Measurements from ENCODE around the gene XCR1.

Gene XCR1

DNA sequence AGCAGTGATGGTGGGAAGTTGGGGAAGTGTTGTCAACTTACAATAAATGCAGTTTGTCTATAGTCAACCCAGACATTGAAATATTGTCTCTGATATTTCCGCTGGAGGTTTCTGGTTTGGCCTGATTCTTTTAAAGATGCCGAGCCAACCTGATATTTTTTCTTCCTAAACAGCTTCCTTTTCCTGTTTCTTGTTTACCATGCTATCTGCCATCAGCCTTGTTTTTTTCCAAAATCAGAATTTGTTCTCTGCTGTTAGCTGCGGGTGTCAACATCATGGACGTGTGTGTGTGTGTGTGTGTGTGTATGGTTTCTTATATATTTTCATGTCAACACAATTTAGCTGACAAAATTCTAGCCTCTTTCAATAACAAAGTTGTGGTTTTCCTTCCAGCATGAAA, 41.2 kb upstream of the XCR1 start:
- H3K4me3 ChIP-seq (ENCODE audit: low read depth in 1 of 2, low read length in 1 of 2): no peak overlapping the region
- no peaks in the 10 kb centered on the region for H3K9me3 ChIP-seq
- TF ChIP-seq, protein P1, sequence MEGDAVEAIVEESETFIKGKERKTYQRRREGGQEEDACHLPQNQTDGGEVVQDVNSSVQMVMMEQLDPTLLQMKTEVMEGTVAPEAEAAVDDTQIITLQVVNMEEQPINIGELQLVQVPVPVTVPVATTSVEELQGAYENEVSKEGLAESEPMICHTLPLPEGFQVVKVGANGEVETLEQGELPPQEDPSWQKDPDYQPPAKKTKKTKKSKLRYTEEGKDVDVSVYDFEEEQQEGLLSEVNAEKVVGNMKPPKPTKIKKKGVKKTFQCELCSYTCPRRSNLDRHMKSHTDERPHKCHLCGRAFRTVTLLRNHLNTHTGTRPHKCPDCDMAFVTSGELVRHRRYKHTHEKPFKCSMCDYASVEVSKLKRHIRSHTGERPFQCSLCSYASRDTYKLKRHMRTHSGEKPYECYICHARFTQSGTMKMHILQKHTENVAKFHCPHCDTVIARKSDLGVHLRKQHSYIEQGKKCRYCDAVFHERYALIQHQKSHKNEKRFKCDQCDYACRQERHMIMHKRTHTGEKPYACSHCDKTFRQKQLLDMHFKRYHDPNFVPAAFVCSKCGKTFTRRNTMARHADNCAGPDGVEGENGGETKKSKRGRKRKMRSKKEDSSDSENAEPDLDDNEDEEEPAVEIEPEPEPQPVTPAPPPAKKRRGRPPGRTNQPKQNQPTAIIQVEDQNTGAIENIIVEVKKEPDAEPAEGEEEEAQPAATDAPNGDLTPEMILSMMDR (IDR thresholded peaks at IDR 0.05): no peak
- H3K27me3 ChIP-seq: peaks cover 55% of the 10 kb centered on the region
- no peaks in the 10 kb centered on the region for H3K36me3 ChIP-seq
- H3K27ac ChIP-seq: no peak overlapping the region
- H3K4me1 ChIP-seq (ENCODE audit: control insufficient read depth in 1 of 2, insufficient read depth in 1 of 2, low read depth in 1 of 2, low read length in 1 of 2): peaks cover 4 to 10% of the 10 kb centered on the region in 2 experiments

DNA sequence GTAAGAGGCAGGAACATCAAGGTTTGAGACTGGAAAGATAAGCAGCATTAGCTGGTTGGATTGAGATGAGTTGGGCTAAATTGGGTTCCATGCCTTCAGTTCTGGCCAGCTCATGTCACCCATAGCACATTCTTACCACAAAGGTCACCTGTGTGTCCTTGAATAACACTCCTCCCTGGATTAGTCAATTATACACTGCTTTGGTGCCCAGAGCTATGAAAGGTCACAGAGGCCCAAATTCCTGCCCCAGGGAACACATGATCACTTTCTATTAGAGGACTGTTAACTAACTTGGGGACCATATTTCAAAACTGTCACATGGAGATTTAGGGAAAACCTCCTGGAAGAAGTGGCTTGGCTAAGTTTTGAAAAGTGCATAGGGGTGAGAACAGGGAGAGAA, 40.1 kb upstream of the XCR1 start:
- Histone ChIP-seq H3K4me3 (ENCODE audit: low read depth in 1 of 2, low read length in 1 of 2) (no peak overlapping the region), H3K4me1 (ENCODE audit: control insufficient read depth in 1 of 2, insufficient read depth in 1 of 2, low read depth in 1 of 2, low read length in 1 of 2) (peaks cover 4 to 10% of the 10 kb centered on the region in 2 experiments), H3K27ac (no peak overlapping the region), H3K9me3 (no peaks in the 10 kb centered on the region), H3K27me3 (peaks cover 66% of the 10 kb centered on the region), H3K36me3 (no peaks in the 10 kb centered on the region)
- TF ChIP-seq, protein P1 (IDR thresholded peaks at IDR 0.05): no peak

DNA sequence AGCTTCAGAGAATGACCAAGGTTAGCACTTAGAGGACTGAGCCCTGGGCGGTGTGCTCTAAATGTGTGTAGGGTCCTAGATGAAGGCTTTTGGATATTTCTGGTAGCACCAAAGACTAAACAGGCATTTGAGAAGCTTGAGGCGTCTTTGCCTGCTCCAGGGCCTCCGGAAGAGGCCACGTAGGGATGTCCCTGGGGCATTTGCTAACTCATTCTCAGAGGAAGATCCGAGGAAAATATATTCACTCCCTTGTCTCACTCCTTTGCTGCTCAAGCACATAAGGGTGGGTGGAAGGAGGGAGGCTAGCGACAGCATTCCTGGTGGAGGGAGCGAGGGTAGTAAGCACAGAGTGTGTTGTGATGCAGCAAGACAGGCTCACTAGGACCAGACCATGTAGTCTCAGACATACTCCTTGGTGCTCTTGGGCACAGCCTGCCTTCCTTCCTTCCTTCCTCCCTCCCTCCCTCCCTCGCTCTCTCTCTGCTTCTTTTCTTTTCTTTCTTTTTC, 38.5 kb upstream of the XCR1 start:
- Histone ChIP-seq H3K27me3 (peaks cover 73% of the 10 kb centered on the region), H3K4me1 (ENCODE audit: control insufficient read depth in 1 of 2, insufficient read depth in 1 of 2, low read depth in 1 of 2, low read length in 1 of 2) (peaks cover 3 to 6% of the 10 kb centered on the region in 2 experiments), H3K36me3 (no peaks in the 10 kb centered on the region), H3K9me3 (no peaks in the 10 kb centered on the region), H3K27ac (no peak overlapping the region), H3K4me3 (ENCODE audit: low read depth in 1 of 2, low read length in 1 of 2) (no peak overlapping the region)
- TF ChIP-seq, protein P1 (IDR thresholded peaks at IDR 0.05): no peak

DNA sequence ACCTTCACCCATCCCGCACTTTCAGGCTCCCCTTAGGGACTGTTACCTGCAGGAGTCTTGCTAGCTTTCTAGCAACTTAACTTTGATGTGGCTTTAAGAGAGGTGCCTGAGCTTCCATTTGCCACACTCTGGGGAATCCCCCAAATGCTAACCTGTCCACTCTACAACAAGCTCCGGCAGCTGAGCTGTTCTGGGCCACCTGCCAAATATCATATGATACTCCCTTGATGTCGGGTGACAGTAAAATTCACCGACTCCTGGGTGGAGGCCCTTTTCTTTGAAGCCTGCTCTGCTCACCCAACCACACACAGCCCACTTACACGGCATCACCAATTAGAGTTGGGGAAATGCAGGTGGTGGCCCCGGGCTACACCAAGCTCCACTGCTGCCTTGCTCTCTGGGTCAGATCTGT, 38.0 kb upstream of the XCR1 start:
- no peak overlapping the region for H3K27ac ChIP-seq
- peaks cover 78% of the 10 kb centered on the region for H3K27me3 ChIP-seq
- no peak overlapping the region for H3K4me3 ChIP-seq (ENCODE audit: low read depth in 1 of 2, low read length in 1 of 2)
- peaks cover 0 to under 1% of the 10 kb centered on the region in 2 experiments for H3K4me1 ChIP-seq (ENCODE audit: control insufficient read depth in 1 of 2, insufficient read depth in 1 of 2, low read depth in 1 of 2, low read length in 1 of 2)
- TF ChIP-seq, protein P1 (IDR thresholded peaks at IDR 0.05): no peak
- no peaks in the 10 kb centered on the region for H3K36me3 ChIP-seq
- no peaks in the 10 kb centered on the region for H3K9me3 ChIP-seq

DNA sequence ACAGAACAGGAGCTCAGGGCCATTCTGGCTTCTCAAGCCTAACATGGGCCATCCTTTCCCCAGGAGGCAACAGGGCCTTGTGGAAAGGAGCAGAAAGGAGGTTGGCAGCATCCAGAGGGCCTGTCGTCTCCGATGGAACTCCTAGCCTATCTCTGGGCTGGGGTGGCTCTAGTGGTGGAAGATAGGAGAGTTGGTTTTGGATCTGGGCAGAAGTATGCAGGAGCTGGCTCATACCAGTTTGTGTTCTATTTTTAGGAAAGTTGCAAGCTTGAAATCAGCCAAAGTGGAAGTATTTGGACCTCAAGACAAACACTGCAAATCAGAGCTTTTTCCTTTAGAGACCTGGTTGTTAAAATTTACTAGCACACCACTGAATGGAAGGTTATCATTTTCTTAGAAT, 35.4 kb upstream of the XCR1 start:
- TF ChIP-seq, protein P1 (IDR thresholded peaks at IDR 0.05): no peak
- Histone ChIP-seq H3K27ac (no peak overlapping the region), H3K36me3 (no peaks in the 10 kb centered on the region), H3K27me3 (peaks cover 60% of the 10 kb centered on the region), H3K4me1 (ENCODE audit: control insufficient read depth in 1 of 2, insufficient read depth in 1 of 2, low read depth in 1 of 2, low read length in 1 of 2) (peaks cover 0 to 5% of the 10 kb centered on the region in 2 experiments), H3K4me3 (ENCODE audit: low read depth in 1 of 2, low read length in 1 of 2) (no peak overlapping the region), H3K9me3 (no peaks in the 10 kb centered on the region)

DNA sequence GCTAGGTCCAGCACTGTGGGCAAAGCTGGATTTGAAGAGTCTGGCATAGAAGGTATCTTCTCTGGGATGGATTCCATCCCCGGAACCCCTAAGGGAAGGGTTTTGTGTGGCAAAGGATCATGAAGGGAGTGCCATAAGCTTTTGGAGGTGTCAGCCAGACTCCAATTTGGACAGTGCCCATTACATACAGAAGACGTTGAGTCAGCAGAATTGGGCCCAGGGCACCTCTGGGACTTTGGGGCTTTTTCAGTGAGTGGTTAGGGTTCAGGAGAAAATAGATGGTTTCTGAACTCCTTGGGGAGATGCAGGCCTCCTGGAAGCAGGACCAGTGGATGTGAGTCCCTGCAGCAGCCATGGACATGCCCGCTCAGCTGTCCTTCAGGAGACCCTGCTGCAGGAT, 34.6 kb upstream of the XCR1 start:
- H3K27ac ChIP-seq: no peak overlapping the region
- peaks cover 52% of the 10 kb centered on the region for H3K27me3 ChIP-seq
- no peaks in the 10 kb centered on the region for H3K9me3 ChIP-seq
- TF ChIP-seq, protein P1 (IDR thresholded peaks at IDR 0.05): no peak
- H3K4me3 ChIP-seq (ENCODE audit: low read depth in 1 of 2, low read length in 1 of 2): no peak overlapping the region
- H3K36me3 ChIP-seq: no peaks in the 10 kb centered on the region
- peaks cover 0 to 5% of the 10 kb centered on the region in 2 experiments for H3K4me1 ChIP-seq (ENCODE audit: control insufficient read depth in 1 of 2, insufficient read depth in 1 of 2, low read depth in 1 of 2, low read length in 1 of 2)

All from neutrophil (primary cell).